Retinal pigment epithelial cell (primary cell): Measurements from ENCODE around the gene ATP5F1C.
"Not testable (repeated sequence)": the region's sequence is repeated elsewhere in the genome, so short reads cannot be mapped to it uniquely, and the experiment has no call there.

Experiments used
- DNase-seq: peaks from one replicate; pipeline ENCODE4 v3.0.0-alpha.2; 2010; ENCODE audit warnings: low read depth
- H3K4me3 ChIP-seq: 2 replicates; pipeline ENCODE4 v1.5.1; 2011; ENCODE audit warnings: mild to moderate bottlenecking, low read length, control low read depth, moderate library complexity
- TF ChIP-seq, protein P1 (sequence below): conservative IDR thresholded peaks from 2 replicates; pipeline ENCODE4 v1.5.1; 2011; ENCODE audit warnings: low read depth, low read length, control low read depth, inconsistent platforms

The ATP5F1C gene

DNA sequence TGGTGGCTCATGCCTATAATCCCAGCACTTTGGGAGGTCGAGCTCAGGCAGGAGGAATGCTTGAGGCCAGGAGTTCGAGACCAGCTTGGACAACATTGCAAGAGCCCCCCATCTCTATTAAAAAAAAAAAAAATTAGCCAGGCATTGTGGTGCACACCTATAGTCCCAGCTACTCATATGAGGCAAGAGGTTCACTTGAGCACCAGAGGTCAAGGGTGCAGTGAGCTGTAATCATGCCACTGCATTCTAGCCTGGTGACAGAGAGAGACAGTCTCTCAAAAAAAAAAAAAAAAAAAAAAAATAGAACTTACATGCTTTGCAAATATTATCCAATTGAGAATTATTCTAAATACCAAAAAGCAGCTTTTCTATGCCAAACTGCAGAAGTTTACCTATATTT is 11.2 kb upstream of the ATP5F1C start:
- TF ChIP-seq, protein P1, sequence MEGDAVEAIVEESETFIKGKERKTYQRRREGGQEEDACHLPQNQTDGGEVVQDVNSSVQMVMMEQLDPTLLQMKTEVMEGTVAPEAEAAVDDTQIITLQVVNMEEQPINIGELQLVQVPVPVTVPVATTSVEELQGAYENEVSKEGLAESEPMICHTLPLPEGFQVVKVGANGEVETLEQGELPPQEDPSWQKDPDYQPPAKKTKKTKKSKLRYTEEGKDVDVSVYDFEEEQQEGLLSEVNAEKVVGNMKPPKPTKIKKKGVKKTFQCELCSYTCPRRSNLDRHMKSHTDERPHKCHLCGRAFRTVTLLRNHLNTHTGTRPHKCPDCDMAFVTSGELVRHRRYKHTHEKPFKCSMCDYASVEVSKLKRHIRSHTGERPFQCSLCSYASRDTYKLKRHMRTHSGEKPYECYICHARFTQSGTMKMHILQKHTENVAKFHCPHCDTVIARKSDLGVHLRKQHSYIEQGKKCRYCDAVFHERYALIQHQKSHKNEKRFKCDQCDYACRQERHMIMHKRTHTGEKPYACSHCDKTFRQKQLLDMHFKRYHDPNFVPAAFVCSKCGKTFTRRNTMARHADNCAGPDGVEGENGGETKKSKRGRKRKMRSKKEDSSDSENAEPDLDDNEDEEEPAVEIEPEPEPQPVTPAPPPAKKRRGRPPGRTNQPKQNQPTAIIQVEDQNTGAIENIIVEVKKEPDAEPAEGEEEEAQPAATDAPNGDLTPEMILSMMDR, result no peak
- H3K4me3 ChIP-seq, result no peak overlapping the region
- no peak for DNase-seq

DNA sequence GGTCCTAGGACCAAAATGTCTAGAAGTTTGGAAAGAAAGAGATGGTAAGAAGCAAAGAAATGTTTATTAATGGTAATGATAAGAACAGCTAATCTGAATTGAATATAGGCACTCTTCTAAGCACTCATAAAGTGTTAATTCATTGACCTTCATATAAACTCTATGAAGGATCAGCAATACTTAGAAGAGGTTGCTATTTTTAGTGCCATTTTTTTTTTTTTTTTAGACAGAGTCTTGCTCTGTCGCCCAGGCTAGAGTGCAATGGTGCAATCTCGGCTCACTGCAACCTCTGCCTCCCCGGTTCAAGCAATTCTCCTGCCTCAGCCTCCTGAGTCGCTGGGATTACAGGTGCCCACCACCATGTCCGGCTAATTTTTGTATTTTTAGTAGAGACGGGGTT is 5.8 kb upstream of the ATP5F1C start:
- H3K4me3 ChIP-seq, DNase-seq: not testable (repeated sequence)

DNA sequence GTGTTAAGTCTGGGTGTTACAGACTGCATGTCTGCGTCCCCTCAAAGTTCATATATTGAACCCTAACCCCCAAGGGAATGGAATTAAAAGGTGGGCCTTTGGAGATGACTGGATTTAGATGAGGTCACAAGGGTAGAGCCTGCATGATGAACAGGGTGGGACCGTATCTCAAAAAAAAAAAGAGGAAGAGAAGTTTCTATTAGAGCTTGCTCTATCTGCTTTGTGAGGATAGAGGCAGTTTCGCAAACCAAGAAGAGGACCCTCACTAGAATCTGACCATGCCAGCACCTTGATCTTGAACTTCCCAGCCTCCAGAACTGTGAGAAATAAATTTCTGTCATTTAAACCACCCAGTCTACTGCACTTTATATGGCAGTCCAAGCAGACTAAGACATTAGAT is 1.5 kb upstream of the ATP5F1C start:
- TF ChIP-seq, protein P1, result no peak
- no peak for DNase-seq
- peak overlapping the region; percentile 98 for H3K4me3 ChIP-seq

DNA sequence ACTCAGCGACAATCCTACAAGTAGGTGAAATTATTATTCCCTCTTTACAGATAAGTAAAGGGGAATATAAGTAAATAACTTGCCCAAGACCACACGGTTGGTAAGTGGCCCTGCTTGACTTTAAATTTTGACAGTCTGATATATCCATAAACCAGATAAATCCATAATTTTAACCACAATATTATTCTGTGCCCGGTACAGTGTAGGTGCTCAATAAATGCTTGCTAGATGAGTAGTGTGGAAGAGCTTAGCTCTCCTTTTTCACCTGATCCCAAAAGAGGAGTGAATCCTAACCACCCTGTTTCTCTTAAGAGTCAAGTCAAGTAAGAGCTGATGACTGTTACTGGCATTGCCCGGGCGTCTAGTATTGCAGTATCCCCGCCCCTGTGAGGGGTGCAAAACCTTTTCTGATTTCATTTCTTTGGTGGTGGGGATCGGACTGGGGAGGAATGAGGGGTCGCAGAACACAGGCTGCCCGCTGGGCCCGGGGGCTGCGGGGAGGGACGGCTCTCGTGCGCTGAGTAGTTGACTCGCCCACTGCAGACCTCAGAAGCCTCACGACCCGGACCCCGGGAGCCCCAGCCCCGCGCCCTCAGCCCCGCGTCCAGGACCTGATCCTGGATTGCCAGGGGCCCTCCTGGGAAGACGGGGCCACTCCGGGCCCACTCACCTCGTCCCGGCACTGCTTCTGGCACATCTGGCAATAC is 674 bp upstream of the ATP5F1C start:
- DNase-seq, result no peak
- TF ChIP-seq, protein P1, result no peak

DNA sequence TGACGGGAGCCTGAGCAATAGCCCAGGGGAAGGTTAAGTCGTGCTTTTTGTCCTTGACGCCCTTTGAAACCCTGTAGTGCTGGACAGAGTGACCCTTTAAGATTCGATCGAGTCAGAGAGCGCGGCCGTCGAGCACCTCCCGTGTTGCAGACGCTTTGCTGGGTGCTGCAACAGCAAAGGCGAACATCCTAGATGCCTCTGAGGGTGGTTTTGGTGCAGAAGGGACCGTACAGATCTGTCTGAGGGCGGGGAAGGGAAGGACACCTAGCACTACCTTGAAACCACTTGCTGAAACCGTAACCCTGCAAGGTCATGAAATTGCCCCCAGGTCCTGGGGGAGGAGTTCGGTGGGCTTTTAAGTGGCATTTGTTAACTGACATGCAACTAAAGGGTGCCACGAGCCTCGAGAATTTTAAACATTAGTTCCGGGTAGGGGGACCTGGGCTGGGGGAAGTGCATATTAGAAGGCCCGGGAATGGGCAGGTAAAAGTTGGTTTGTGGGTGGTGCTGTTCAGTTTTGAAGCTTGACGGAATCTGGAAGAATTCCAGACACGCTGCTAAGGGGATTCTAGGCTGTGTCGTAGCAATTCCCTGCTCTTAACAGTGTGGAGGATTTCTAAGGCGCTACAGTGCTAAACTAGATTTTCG is 786 bp downstream of the ATP5F1C start:
- no peak for DNase-seq
- peak overlapping the region; percentile 98 for H3K4me3 ChIP-seq
- TF ChIP-seq, protein P1, result no peak

More for the DNA sequence above, 674 bp upstream of the ATP5F1C start:
- H3K4me3 ChIP-seq, result peak overlapping the region; percentile 98

DNA sequence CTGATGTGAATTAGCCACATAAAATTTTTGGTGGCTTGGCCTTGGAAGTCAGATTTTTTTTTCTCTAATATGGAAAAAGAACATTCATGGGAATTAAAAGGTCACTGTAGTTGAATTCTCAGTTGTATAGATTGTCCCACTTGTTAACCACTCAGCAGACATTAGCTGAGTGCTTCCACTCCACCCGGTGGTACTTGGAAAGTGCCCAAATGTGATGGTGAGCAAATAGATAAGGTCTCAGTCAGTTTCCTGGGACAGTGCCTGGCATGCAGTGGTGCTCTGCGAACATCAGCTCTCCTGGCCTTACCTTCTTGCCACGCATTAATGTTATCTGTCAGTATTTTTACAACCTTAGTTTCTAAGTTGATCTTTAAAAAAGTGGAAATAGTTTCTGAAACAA is 1.4 kb downstream of the ATP5F1C start:
- H3K4me3 ChIP-seq, result peak overlapping the region; percentile 98
- no peak for DNase-seq
- TF ChIP-seq, protein P1, result no peak

DNA sequence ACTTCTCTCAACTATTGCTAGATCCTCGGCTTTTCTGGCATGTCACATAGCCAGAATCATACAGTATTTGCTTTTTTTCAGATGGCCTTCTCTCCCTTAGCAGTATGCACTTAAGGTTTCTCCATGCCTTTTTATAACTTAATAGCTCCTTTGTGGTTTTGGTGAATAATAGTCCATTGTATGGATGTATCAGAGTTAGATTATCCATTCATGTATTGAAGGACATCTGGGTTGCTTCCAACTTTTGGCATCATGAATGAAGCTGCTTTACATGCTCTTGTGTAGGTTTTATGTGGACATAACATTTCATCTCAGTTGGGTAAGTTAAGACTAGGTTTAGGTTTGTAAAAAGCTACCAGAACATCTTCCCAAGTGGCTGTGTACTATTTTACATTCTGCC is 4.6 kb downstream of the ATP5F1C start:
- no peak overlapping the region for H3K4me3 ChIP-seq
- DNase-seq, result no peak
- TF ChIP-seq, protein P1, result no peak
